BLaER1 (cell line): Measurements from ENCODE around the gene PRDX3.
"Not testable (repeated sequence)": the region's sequence is repeated elsewhere in the genome, so short reads cannot be mapped to it uniquely, and the experiment has no call there.

Source experiments
- H3K27ac ChIP-seq: shearing (Covaris generic); formaldehyde crosslinking; 2 replicates; pipeline ENCODE4 v1.8.1; 2022
- H3K27me3 ChIP-seq: shearing (Covaris generic); formaldehyde crosslinking; 2 replicates; pipeline ENCODE4 v1.8.1; 2022
- H3K36me3 ChIP-seq: shearing (Covaris generic); formaldehyde crosslinking; 2 replicates; pipeline ENCODE4 v1.8.1; 2022
- H3K4me1 ChIP-seq: shearing (Covaris generic); formaldehyde crosslinking; 2 replicates; pipeline ENCODE4 v1.8.1; 2022
- H3K4me2 ChIP-seq: shearing (Covaris generic); formaldehyde crosslinking; 2 replicates; pipeline ENCODE4 v1.8.1; 2022
- H3K4me3 ChIP-seq: shearing (Covaris generic); formaldehyde crosslinking; 2 replicates; pipeline ENCODE4 v1.8.1; 2022
- H3K9ac ChIP-seq: shearing (Covaris generic); formaldehyde crosslinking; 2 replicates; pipeline ENCODE4 v1.8.1; 2022
- H3K9me3 ChIP-seq: shearing (Covaris generic); formaldehyde crosslinking; 2 replicates; pipeline ENCODE4 v1.8.1; 2022
- H4K20me1 ChIP-seq: shearing (Covaris generic); formaldehyde crosslinking; 2 replicates; pipeline ENCODE4 v1.8.1; 2022
- Cebpa-rat ChIP-seq: shearing (Covaris generic); IDR thresholded peaks from 2 replicates; pipeline ENCODE4 v1.8.1; 2022

The PRDX3 gene

DNA sequence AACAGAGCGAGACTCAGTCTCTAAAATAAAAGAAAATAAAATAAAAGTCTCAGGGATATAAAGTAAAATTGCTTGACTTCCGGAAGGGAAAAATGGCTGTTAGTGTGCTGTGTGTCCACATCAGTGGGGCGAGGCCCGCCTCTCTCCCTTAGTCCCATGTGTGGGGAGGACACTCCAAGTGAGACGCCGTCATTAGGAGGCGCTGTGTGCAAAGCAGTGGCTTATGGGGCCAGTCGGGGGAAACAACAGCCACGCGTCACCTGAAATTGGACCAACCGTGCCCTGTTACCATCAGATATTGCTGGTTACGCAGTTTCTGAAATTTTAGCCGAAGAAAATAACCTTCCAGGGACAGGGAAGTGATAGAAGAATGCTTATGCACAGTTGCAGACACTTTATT lies 28.9 kb downstream of the PRDX3 start:
- Histone ChIP-seq H3K9me3 (no peaks in the 10 kb centered on the region), H3K27me3 (no peaks in the 10 kb centered on the region), H3K9ac (no peak overlapping the region), H3K4me3 (no peak overlapping the region), H3K4me1 (peaks cover 15% of the 10 kb centered on the region), H4K20me1 (0 out of 2 replicates have a peak, but pooled peaks cover 5% of the 10 kb centered on the region), H3K36me3 (peaks cover 95% of the 10 kb centered on the region), H3K27ac (no peak overlapping the region), H3K4me2 (no peak overlapping the region)
- no peak for TF ChIP-seq Cebpa-rat

DNA sequence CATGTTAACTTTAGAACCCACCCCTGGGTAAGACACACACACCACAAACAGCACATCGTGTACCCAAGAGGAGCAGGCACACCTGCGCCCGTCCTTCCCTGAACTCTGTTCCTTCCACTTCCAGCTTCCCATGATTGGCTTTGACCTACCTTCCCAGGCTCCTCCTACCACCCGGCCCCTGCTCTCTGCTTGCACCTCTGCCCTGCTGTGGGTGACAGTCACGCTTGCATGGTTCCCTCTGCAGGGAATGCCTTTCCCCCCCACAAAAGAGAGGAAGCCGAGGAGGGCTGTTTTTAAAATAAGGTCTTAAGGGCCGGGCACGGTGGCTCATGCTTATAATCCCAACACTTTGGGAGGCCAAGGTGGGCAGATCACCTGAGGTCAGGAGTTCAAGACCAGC lies 29.5 kb downstream of the PRDX3 start:
- Histone ChIP-seq H3K27me3 (no peaks in the 10 kb centered on the region), H3K4me2 (no peak overlapping the region), H3K9ac (no peak overlapping the region), H3K9me3 (no peaks in the 10 kb centered on the region), H3K4me1 (peaks cover 15% of the 10 kb centered on the region), H3K27ac (no peak overlapping the region), H3K4me3 (no peak overlapping the region), H4K20me1 (0 out of 2 replicates have a peak, but pooled peaks cover 5% of the 10 kb centered on the region), H3K36me3 (peaks cover 93% of the 10 kb centered on the region)
- no peak for TF ChIP-seq Cebpa-rat

DNA sequence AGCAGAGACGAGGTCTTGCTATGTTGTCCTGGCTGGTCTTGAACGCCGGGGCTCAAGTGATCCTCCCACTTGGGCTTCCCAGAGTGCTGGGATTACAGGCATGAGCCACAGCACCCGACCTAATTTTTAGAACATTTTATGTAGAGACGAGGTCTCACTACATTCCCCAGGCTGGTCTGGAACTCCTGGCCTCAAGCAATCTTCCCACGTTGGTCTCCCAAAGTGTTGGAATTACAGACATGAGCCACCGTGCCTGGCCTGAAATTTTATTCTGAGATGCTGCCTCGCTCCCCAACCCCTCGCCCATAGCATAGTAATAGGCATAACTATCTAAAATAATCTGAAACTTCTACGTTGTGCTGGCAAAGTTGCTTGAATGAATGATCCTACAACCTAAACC lies 35.0 kb downstream of the PRDX3 start:
- Histone ChIP-seq H3K27me3 (no peaks in the 10 kb centered on the region), H3K4me3 (no peak overlapping the region), H3K36me3 (peaks cover 85% of the 10 kb centered on the region), H4K20me1 (0 out of 2 replicates have a peak, but pooled peaks cover under 1% of the 10 kb centered on the region), H3K4me2 (no peak overlapping the region), H3K9me3 (no peaks in the 10 kb centered on the region), H3K9ac (no peak overlapping the region), H3K27ac (no peak overlapping the region), H3K4me1 (no peaks in the 10 kb centered on the region)
- no peak for TF ChIP-seq Cebpa-rat

DNA sequence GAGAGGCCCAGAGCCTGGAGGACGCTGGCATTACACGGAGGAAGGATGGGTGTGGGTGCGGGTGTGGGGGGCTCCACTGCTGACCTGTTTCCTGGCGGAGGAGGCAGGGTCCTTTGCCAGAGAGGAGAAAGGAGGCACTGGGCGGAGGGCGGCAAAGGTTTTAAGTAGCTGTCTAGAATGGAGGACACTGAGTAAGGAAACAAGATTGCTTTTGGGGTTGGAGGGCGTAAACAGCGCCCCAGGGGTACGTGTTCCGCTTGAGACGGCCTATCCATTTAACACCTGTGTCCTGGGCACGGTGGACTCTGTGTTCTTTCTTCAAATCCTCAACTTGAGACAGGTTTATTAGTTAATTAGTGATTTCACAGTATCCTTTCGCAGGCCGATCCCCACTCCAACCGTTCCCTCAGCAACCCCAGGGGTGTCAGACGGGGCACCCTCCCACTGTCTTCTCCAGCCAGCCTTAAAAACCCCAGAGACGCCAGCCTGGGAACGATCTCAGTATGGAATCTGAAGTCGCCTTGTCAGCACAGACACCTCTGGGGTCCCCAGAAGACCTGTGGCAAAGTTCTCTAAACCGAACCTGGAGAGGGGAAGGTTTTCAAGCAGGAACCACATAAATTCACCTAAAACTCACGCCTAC lies 37.9 kb downstream of the PRDX3 start:
- no peaks in the 10 kb centered on the region for H3K9me3 ChIP-seq
- H3K9ac ChIP-seq, result no peak overlapping the region
- no peaks in the 10 kb centered on the region for H3K27me3 ChIP-seq
- no peak overlapping the region for H3K4me3 ChIP-seq
- no peak for TF ChIP-seq Cebpa-rat
- peaks cover 70% of the 10 kb centered on the region for H3K36me3 ChIP-seq
- H3K27ac ChIP-seq, result no peak overlapping the region
- H4K20me1 ChIP-seq, result no peaks in the 10 kb centered on the region
- no peak overlapping the region for H3K4me2 ChIP-seq
- H3K4me1 ChIP-seq, result no peaks in the 10 kb centered on the region

DNA sequence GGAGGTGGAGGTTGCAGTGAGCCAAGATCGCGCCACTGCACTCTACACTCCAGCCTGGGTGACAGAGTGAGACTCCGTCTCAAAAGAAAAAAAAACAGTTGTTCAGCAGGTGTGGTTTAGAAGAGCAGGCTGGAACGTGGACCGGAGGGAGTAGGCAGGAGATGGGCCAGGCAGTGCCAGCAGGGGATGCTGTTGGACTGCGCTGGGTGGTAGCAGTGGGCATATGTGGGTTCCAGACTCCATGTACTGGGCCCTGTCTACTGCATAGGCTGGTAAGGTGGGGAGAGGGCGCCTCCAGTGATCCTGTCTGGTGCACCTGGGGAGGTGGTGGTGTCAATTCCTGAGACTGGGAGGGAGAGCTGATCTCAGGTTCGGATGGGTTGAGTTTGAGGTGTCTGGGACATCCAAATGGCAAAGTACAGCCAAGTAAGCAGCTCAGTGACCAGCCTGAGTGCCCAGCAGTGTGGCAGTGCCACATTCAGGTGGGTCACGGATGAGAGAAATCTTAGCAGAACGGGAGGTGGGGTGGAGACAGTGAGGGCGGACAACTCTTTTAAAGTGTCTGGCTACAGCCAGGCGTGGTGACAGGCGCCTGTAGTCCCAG lies 39.0 kb downstream of the PRDX3 start:
- H3K9ac ChIP-seq, result no peak overlapping the region
- H3K27ac ChIP-seq, result no peak overlapping the region
- H3K4me2 ChIP-seq, result no peak overlapping the region
- no peak overlapping the region for H3K4me3 ChIP-seq
- H3K9me3 ChIP-seq, result no peaks in the 10 kb centered on the region
- no peaks in the 10 kb centered on the region for H3K4me1 ChIP-seq
- H3K36me3 ChIP-seq, result peaks cover 67% of the 10 kb centered on the region
- H4K20me1 ChIP-seq, result no peaks in the 10 kb centered on the region
- TF ChIP-seq Cebpa-rat, result no peak
- no peaks in the 10 kb centered on the region for H3K27me3 ChIP-seq

DNA sequence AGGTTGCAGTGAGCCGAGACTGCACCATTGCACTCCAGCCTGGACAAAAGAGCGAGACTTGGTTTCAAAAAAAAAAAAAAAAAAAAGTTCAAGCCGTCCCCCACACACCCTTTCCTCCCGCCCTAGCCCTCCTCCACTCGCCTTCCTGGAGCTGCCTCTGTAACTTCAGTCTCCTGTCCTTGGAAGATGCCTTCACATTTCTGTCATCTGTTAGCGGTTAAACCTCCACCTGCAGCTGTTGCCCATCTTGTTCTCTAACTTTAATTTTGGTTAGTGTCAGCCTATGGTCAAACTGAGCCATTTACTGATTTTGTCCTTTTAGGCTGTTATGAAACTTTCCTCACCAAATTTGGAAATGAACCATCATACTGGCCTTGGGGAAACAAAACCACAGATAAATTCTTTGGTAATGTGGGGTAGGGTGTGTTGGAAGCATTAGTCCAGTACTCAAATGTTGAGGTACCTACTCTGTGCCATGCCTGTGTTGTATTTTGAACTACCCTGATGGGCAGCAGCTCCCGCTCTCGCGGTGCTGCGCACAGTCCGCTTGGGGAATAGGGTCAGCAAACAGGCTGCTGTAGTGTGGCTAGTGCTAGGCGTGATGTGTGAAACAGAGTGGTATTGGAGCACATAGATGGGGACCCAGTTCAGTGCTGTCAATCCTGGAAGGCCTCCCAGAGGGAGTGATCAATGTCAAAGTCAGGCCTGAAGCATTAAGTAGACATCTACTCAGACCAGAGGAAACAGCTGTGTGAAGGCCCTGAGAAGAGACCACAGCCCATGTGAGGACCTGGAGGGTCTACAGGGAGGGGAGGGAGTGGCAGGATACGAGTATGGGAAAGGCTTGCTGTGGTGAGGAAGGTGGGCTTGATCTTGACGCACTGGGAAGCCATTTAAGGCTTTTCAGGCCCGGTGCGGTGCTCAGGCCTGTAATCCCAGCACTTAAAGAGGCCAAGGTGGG lies 40.0 kb downstream of the PRDX3 start:
- H3K4me1 ChIP-seq, result no peaks in the 10 kb centered on the region
- H3K4me2 ChIP-seq, result no peak overlapping the region
- H3K9me3 ChIP-seq, result no peaks in the 10 kb centered on the region
- H3K9ac ChIP-seq, result no peak overlapping the region
- no peaks in the 10 kb centered on the region for H4K20me1 ChIP-seq
- H3K27ac ChIP-seq, result no peak overlapping the region
- no peaks in the 10 kb centered on the region for H3K27me3 ChIP-seq
- peaks cover 72% of the 10 kb centered on the region for H3K36me3 ChIP-seq
- TF ChIP-seq Cebpa-rat, result no peak
- H3K4me3 ChIP-seq, result no peak overlapping the region

DNA sequence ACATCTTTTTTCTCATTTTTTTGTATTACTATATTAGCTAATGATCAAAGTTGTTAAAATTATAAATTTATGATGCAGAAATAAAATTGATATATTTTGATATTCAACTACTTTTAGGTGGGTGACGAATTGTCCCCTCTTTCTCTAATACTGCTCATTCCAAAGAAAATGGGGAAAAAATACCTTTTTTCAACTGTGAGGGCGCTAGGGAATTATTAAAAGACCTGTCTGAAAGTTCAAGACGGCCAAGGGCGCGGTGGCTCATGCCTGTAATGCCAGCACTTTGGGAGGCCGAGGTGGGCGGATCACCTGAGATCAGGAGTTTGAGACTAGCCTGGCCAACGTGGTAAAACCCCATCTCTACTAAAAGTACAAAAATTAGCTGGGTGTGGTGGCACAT lies 40.7 kb downstream of the PRDX3 start:
- H3K27ac ChIP-seq, result not testable (repeated sequence)

DNA sequence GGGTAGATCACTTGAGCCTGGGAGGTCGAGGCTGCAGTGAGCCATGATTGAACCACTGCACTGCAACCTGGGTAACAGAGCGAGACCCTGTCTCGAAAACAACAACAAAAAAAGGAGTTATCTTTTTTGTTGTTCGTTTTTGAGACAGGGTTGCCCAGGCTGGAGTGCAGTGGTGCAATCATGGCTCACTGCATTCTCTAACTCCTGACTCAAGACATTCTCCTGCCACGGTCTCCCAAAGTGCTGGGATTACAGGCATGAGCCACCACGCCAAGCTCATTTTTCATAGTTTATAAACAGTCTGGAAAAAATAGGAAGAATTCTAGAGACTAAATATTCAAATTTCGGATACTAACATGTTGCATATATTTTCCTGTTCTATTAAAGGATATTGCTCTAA lies 42.5 kb downstream of the PRDX3 start:
- peaks cover 68% of the 10 kb centered on the region for H3K36me3 ChIP-seq
- no peak overlapping the region for H3K4me3 ChIP-seq
- no peaks in the 10 kb centered on the region for H3K9me3 ChIP-seq
- H3K27ac ChIP-seq, result no peak overlapping the region
- H4K20me1 ChIP-seq, result no peaks in the 10 kb centered on the region
- H3K9ac ChIP-seq, result no peak overlapping the region
- TF ChIP-seq Cebpa-rat, result no peak
- peaks cover 15% of the 10 kb centered on the region for H3K4me1 ChIP-seq
- H3K27me3 ChIP-seq, result no peaks in the 10 kb centered on the region
- no peak overlapping the region for H3K4me2 ChIP-seq

More for the DNA sequence above, 40.7 kb downstream of the PRDX3 start:
- H3K4me1 ChIP-seq, H4K20me1 ChIP-seq, H3K27me3 ChIP-seq, H3K9ac ChIP-seq, H3K4me3 ChIP-seq, H3K9me3 ChIP-seq, H3K4me2 ChIP-seq: not testable (repeated sequence)
- peaks cover 72% of the 10 kb centered on the region for H3K36me3 ChIP-seq

DNA sequence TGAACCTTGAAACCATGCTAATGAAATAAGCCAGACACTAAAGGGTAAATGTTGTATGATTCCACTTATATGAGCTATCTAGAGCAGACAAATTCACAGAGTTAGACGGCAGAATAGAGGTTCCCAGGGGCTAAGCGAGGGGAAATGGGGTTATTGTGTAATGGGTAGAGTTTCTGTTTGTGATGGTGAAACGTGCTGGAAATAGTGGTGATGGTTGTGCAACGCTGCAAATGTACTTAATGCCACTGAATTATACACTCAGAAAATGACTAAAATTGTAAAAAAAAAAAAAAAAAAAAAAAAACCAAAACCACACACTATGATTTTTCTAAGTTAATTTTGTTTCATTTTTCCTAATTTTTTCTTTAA lies 43.1 kb downstream of the PRDX3 start:
- Histone ChIP-seq H3K9ac (no peak overlapping the region), H4K20me1 (no peaks in the 10 kb centered on the region), H3K9me3 (no peaks in the 10 kb centered on the region), H3K4me2 (no peak overlapping the region), H3K36me3 (peaks cover 69% of the 10 kb centered on the region), H3K27ac (no peak overlapping the region), H3K4me3 (no peak overlapping the region), H3K27me3 (no peaks in the 10 kb centered on the region), H3K4me1 (peaks cover 21% of the 10 kb centered on the region)
- TF ChIP-seq Cebpa-rat, result no peak

DNA sequence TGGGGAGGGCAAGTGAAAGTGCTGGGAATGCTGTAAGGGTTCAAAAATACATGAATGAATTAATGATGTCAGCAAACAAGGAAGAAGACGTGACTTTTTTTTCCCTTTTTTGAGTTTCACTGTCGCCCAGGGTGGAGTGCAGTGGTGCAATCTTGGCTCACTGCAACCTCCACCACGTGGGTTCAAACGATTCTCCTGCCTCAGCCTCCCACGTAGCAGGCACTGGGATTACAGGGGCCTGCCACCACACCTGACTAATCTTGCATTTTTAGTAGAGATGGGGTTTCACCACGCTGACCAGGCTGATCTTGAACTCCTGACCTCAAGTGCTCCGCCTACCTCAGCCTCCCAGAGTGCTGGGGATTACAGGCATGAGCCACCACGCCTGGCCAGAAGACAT lies 44.7 kb downstream of the PRDX3 start:
- Histone ChIP-seq H3K9ac (no peak overlapping the region), H3K4me3 (no peak overlapping the region), H3K27me3 (no peaks in the 10 kb centered on the region), H3K4me1 (peaks cover 24% of the 10 kb centered on the region), H4K20me1 (no peaks in the 10 kb centered on the region), H3K27ac (no peak overlapping the region), H3K4me2 (no peak overlapping the region), H3K36me3 (peaks cover 69% of the 10 kb centered on the region), H3K9me3 (no peaks in the 10 kb centered on the region)
- no peak for TF ChIP-seq Cebpa-rat
